ENCODE results near the gene FOXJ2. TPM values are rescaled to one million over a fixed set of nuclear protein-coding genes. Genes with fewer than 3 reads are reported as not detected.

The FOXJ2 gene
- total and polyA plus RNA-seq, 10 of the 15 experiments (the other 5 are each of a cell fraction or from before 2014, with no cell fraction given), result 1.4 to 9.3 (median 4.8) TPM

- TF ChIP-seq CBX3 (IDR thresholded peaks at IDR 0.05; ENCODE audit: borderline replicate concordance, low read depth) (no peak), SMAD1 (IDR thresholded peaks at IDR 0.05; ENCODE audit: low read depth, partially characterized antibody) (no peak), RB1 (IDR thresholded peaks at IDR 0.05; ENCODE audit: borderline replicate concordance) (peak; percentile 51; the same call in 1 of the 2 replicates), CHD4 (IDR thresholded peaks at IDR 0.05) (no peak), CREB1 (IDR thresholded peaks at IDR 0.05; ENCODE audit: low read depth) (no peak), ZSCAN29 (IDR thresholded peaks at IDR 0.05) (no peak), POLR2AphosphoS5 (IDR thresholded peaks at IDR 0.05; ENCODE audit: low read length) (no peak), ZNF687 (IDR thresholded peaks at IDR 0.05) (peak; percentile 56), LARP7 (IDR thresholded peaks at IDR 0.05) (0 out of 2 replicates have a peak, but pooled peaks have one; percentile 53), BCL11A (IDR thresholded peaks at IDR 0.05; ENCODE audit: low read depth, low read length) (no peak), SP1 (IDR thresholded peaks at IDR 0.05; ENCODE audit: low read depth, low read length) (peak; percentile 40), NR2C1 (IDR thresholded peaks at IDR 0.05) (no peak), BHLHE40 (IDR thresholded peaks at IDR 0.05; ENCODE audit: borderline replicate concordance in 1 of 2, low read depth in 2 of 2, low read length in 1 of 2) (peak in 1 of 2 experiments; percentile 56; a peak in 1 of 4 replicates), ZBTB40 (IDR thresholded peaks at IDR 0.05; ENCODE audit: borderline replicate concordance) (peak; percentile 20; the same call in 1 of the 2 replicates), SMARCA5 (IDR thresholded peaks at IDR 0.05) (peak; percentile 45), WRNIP1 (IDR thresholded peaks at IDR 0.05; ENCODE audit: borderline replicate concordance, low read depth, low read length) (peak; percentile 76; the same call in 1 of the 2 replicates), YBX1 (IDR thresholded peaks at IDR 0.05) (no peak), MLLT1 (IDR thresholded peaks at IDR 0.05) (no peak), YY1 (IDR thresholded peaks at IDR 0.05; ENCODE audit: low read depth, low read length) (peak; percentile 39; the same call in 1 of the 2 replicates), EZH2 (IDR thresholded peaks at IDR 0.05; ENCODE audit: borderline replicate concordance, control insufficient read depth, low read depth, low read length) (no peak), NR2F1 (conservative IDR thresholded peaks at IDR 0.05) (peak; percentile 56), SIN3A (IDR thresholded peaks at IDR 0.05; ENCODE audit: low read depth, low read length) (no peak)
Measured at GRCh38 chr12:8032242-8033152, at the start of gene FOXJ2 (continued).
